Upper lobe of left lung (tissue), 4 donors: ENCODE measurements around the gene LOX.

Experiments used
- CTCF ChIP-seq, 6 experiments: fragments of 450-650 bp in 4 of 6; fragments of 200-600 bp in 2 of 6; sonication (generic) in 2 of 6; IDR thresholded peaks; one replicate each; pipeline ENCODE4 v1.5.1; 2016 to 2019; ENCODE audit warnings: antibody characterized with exemption in 6 of 6
- EP300 ChIP-seq, 4 donors: sonication (generic); formaldehyde crosslinking; IDR thresholded peaks; one replicate each; pipeline ENCODE4 v1.5.1; 2017; ENCODE audit warnings: antibody characterized with exemption in 4 of 4, control low read depth in 2 of 4
- POLR2A ChIP-seq, 4 donors: fragments of 450-650 bp; IDR thresholded peaks; one replicate each; pipeline ENCODE4 v1.5.1; 2016 to 2017; ENCODE audit warnings: antibody characterized with exemption in 4 of 4, mild to moderate bottlenecking in 2 of 4

DNA sequence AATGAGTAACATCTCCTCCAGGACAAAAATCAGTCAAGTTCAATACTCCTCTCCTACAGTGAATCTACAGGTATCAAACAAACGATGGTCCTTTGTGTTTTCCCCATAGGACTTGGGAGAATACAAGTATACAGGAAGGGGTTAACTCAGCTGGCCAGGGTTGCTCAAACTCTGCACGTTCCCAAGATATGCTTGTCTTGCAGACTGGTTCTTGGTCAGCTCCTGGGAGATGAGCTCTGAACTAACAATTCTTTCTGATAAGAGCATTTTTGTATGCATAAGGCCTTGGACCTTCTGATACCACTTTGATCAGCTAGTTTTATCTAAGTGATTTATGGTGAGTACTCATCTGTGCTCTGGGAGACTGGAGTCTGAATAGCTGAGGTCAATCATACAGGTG, 42.1 kb downstream of the LOX start:
- TF ChIP-seq CTCF (IDR thresholded peaks at IDR 0.05) = no peak
- no peak for TF ChIP-seq POLR2A (IDR thresholded peaks at IDR 0.05)
- TF ChIP-seq EP300 (IDR thresholded peaks at IDR 0.05) = no peak
